ENCODE results near the gene OSBPL6. TPM values are rescaled to one million over a fixed set of nuclear protein-coding genes. Genes with fewer than 3 reads are reported as not detected.

OSBPL6 gene
- total RNA-seq, 1 donor from 2014 or later, result 7.9 TPM

- Histone ChIP-seq H3K36me3 (peaks cover 72% of the 10 kb centered on the region), H3K27ac (no peak overlapping the region)
- intact Hi-C loops (cut with DNase I), result no loop called here
Observed at GRCh38 chr2:178429336-178429735, 235.0 kb downstream of the OSBPL6 start.

GRCh38 chr2:178436662-178437061, 242.3 kb downstream of the OSBPL6 start:
- Histone ChIP-seq H3K27me3 (ENCODE audit: low read depth) (no peaks in the 10 kb centered on the region), H3K36me3 (peaks cover 100% of the 10 kb centered on the region), H3K4me3 (no peak overlapping the region), H3K4me1 (no peaks in the 10 kb centered on the region), H3K9me3 (no peaks in the 10 kb centered on the region), H3K27ac (no peak overlapping the region)
- ATAC-seq (no peak), DNase-seq (no peak)
- TF ChIP-seq CTCF (IDR thresholded peaks at IDR 0.05), result no peak
- intact Hi-C loops (cut with DNase I), result no loop called here

More at GRCh38 chr2:178429336-178429735, 235.0 kb downstream of the OSBPL6 start:
- no peaks in the 10 kb centered on the region for H3K4me1 ChIP-seq
- H3K4me3 ChIP-seq, result no peak overlapping the region
- peaks cover 5% of the 10 kb centered on the region for H3K9me3 ChIP-seq
- DNase-seq, result no peak
- no peak for TF ChIP-seq CTCF (IDR thresholded peaks at IDR 0.05)
- H3K27me3 ChIP-seq (ENCODE audit: low read depth), result no peaks in the 10 kb centered on the region
- ATAC-seq, result no peak

GRCh38 chr2:178441426-178441825, 247.1 kb downstream of the OSBPL6 start:
- Histone ChIP-seq H3K36me3 (peaks cover 100% of the 10 kb centered on the region), H3K27me3 (ENCODE audit: low read depth) (no peaks in the 10 kb centered on the region), H3K27ac (no peak overlapping the region), H3K9me3 (no peaks in the 10 kb centered on the region), H3K4me1 (no peaks in the 10 kb centered on the region), H3K4me3 (no peak overlapping the region)
- no peak for TF ChIP-seq CTCF (IDR thresholded peaks at IDR 0.05)
- no peak for ATAC-seq
- DNase-seq, result no peak
- intact Hi-C loops (cut with DNase I), result no loop called here

GRCh38 chr2:178448968-178449661, 254.8 kb downstream of the OSBPL6 start:
- ATAC-seq (no peak), DNase-seq (no peak)
- Histone ChIP-seq H3K4me3 (peak overlapping the region; percentile 77), H3K9me3 (no peaks in the 10 kb centered on the region), H3K36me3 (peaks cover 44% of the 10 kb centered on the region), H3K4me1 (peaks cover 24% of the 10 kb centered on the region), H3K27ac (peak overlapping the region; percentile 97), H3K27me3 (ENCODE audit: low read depth) (no peaks in the 10 kb centered on the region)
- intact Hi-C loops (cut with DNase I), result no loop called here
- no peak for TF ChIP-seq CTCF (IDR thresholded peaks at IDR 0.05)

GRCh38 chr2:178449700-178450523, 255.6 kb downstream of the OSBPL6 start:
- intact Hi-C loops (cut with DNase I), result no loop called here
- no peak for ATAC-seq
- peaks cover 24% of the 10 kb centered on the region for H3K4me1 ChIP-seq
- peak overlapping the region; percentile 77 for H3K4me3 ChIP-seq
- no peak for TF ChIP-seq CTCF (IDR thresholded peaks at IDR 0.05)
- peak overlapping the region; percentile 97 for H3K27ac ChIP-seq
- no peaks in the 10 kb centered on the region for H3K9me3 ChIP-seq
- H3K27me3 ChIP-seq (ENCODE audit: low read depth), result no peaks in the 10 kb centered on the region
- H3K36me3 ChIP-seq, result peaks cover 36% of the 10 kb centered on the region
- DNase-seq, result no peak

All from lower lobe of right lung (tissue), 2 donors.